Prostate gland (tissue), 2 donors: Measurements from ENCODE around the gene SAMD4A. TPM values are rescaled to one million over a fixed set of nuclear protein-coding genes. Genes with fewer than 3 reads are reported as not detected.

ENCODE experiments used
- DNase-seq: peaks from one replicate; pipeline ENCODE4 v3.0.0-alpha.2; 2019; ENCODE audit warnings: low spot score
- H3K27ac ChIP-seq, 2 donors: fragments of 200-600 bp; sonication (generic); 2 replicates each; pipeline ENCODE4 v1.5.1; 2017 to 2019
- H3K27me3 ChIP-seq: fragments of 200-600 bp; sonication (generic); replicated peaks from 2 replicates; pipeline ENCODE4 v1.5.1; 2019; ENCODE audit not compliant: insufficient read depth
- H3K36me3 ChIP-seq, 2 donors: fragments of 200-600 bp; sonication (generic); 1 replicate in 1 of 2; 2 replicates in 1 of 2; pipeline versions ENCODE4 v1.5.1 to v1.8.1; 2017 to 2019
- H3K4me1 ChIP-seq: fragments of 200-600 bp; sonication (generic); replicated peaks from 2 replicates; pipeline ENCODE4 v1.5.1; 2019
- H3K4me3 ChIP-seq, 2 donors: fragments of 200-600 bp; sonication (generic); 2 replicates each; pipeline ENCODE4 v1.5.1; 2017 to 2019
- H3K9me3 ChIP-seq: fragments of 200-600 bp; sonication (generic); 2 replicates; pipeline ENCODE4 v1.5.1; 2017
- POLR2A ChIP-seq: fragments of 450-650 bp; IDR thresholded peaks from one replicate; pipeline ENCODE4 v1.6.1; 2016; ENCODE audit warnings: antibody characterized with exemption, mild to moderate bottlenecking
- POLR2AphosphoS5 ChIP-seq: sonication (generic); formaldehyde crosslinking; IDR thresholded peaks from one replicate; pipeline ENCODE4 v1.6.1; 2017; ENCODE audit warnings: antibody characterized with exemption
- WGBS: methylation state at CpG from one replicate; pipeline ENCODE4 v1.1.5; 2018; 5-methylcytosine and 5-hydroxymethylcytosine counted together
- intact Hi-C: fragments of 100-400 bp; cut with DNase I; formaldehyde crosslinking; loops from one replicate; pipeline ENCODE4 v1.14.2; 2022
- total RNA-seq, 2 donors: library from RNA; depleted of rRNA; stranded (reverse); fragments of >200 nt; gene quantifications; one replicate each; pipeline ENCODE4 v1.1.0, GENCODE V29; 2016
- TF ChIP-seq, protein P1 (sequence below), 4 experiments: fragments of 200-600 bp in 2 of 4; fragments of 450-650 bp in 2 of 4; sonication (generic) in 2 of 4; IDR thresholded peaks; 1 replicate in 3 of 4; 2 replicates in 1 of 4; pipeline ENCODE4 v1.5.1; 2016 to 2019; ENCODE audit warnings: antibody characterized with exemption in 4 of 4, mild to moderate bottlenecking in 2 of 4, moderate library complexity in 2 of 4

SAMD4A gene
- total RNA-seq, 2 donors from 2014 or later: 18.1 to 38.5 TPM

GRCh38 chr14:54650959-54651351 lies 84.0 kb downstream of the SAMD4A start:
- Histone ChIP-seq H3K4me1 (no peaks in the 10 kb centered on the region), H3K27me3 (no peaks in the 10 kb centered on the region), H3K9me3 (no peaks in the 10 kb centered on the region), H3K4me3 (no peak overlapping the region), H3K27ac (peak overlapping the region; percentile 33 to 44), H3K36me3 (no peaks in the 10 kb centered on the region)
- TF ChIP-seq, protein P1, sequence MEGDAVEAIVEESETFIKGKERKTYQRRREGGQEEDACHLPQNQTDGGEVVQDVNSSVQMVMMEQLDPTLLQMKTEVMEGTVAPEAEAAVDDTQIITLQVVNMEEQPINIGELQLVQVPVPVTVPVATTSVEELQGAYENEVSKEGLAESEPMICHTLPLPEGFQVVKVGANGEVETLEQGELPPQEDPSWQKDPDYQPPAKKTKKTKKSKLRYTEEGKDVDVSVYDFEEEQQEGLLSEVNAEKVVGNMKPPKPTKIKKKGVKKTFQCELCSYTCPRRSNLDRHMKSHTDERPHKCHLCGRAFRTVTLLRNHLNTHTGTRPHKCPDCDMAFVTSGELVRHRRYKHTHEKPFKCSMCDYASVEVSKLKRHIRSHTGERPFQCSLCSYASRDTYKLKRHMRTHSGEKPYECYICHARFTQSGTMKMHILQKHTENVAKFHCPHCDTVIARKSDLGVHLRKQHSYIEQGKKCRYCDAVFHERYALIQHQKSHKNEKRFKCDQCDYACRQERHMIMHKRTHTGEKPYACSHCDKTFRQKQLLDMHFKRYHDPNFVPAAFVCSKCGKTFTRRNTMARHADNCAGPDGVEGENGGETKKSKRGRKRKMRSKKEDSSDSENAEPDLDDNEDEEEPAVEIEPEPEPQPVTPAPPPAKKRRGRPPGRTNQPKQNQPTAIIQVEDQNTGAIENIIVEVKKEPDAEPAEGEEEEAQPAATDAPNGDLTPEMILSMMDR (IDR thresholded peaks at IDR 0.05): no peak
- TF ChIP-seq POLR2AphosphoS5 (no peak), POLR2A (no peak)
- WGBS: 75% methylated on average over 5 of the region's 5 CpGs
- intact Hi-C loops: no loop called here
- DNase-seq: no peak

DNA sequence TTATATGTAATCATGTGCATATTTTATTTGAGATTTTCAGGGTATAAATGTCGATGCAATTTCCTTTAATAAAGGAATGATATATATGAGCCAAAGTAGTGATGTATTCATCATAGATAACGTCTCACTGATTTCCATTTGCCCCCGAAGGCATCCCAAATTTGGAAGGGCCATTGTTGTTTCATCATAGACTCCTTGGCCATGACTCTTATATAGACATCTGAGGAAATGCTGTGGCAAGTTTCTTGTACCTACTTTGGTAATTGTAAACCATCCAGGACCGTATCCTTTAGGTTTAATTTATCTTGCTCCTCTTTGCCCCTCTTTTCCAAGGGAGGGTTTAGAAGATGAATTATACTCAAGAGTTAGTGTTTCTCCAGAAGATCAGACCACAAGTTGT lies 84.7 kb downstream of the SAMD4A start:
- Histone ChIP-seq H3K36me3 (no peaks in the 10 kb centered on the region), H3K27me3 (no peaks in the 10 kb centered on the region), H3K4me1 (no peaks in the 10 kb centered on the region), H3K27ac (peak overlapping the region; percentile 52 to 73), H3K9me3 (no peaks in the 10 kb centered on the region), H3K4me3 (no peak overlapping the region)
- 71% methylated on average over 4 of the region's 4 CpGs for WGBS
- TF ChIP-seq POLR2A: no peak
- TF ChIP-seq, protein P1 (IDR thresholded peaks at IDR 0.05): no peak
- no peak for TF ChIP-seq POLR2AphosphoS5
- no peak for DNase-seq
- intact Hi-C loops: loop anchor here (2.0 kb wide), 1 partner anchor 19 kb away; no protein-coding TSS in a partner anchor

- intact Hi-C loops: loop anchor here (2.0 kb wide), 1 partner anchor 19 kb away; no protein-coding TSS in a partner anchor
- TF ChIP-seq POLR2AphosphoS5: peak; percentile 91
- no peak for TF ChIP-seq POLR2A
- DNase-seq: peak; percentile 76
- H3K27ac ChIP-seq: peak overlapping the region; percentile 52 to 73
- H3K9me3 ChIP-seq: no peaks in the 10 kb centered on the region
- H3K4me1 ChIP-seq: no peaks in the 10 kb centered on the region
- H3K36me3 ChIP-seq: no peaks in the 10 kb centered on the region
- 11% methylated on average over 6 of the region's 6 CpGs for WGBS
- H3K27me3 ChIP-seq: no peaks in the 10 kb centered on the region
- no peak overlapping the region for H3K4me3 ChIP-seq
These were observed 85.3 kb downstream of the SAMD4A start for GRCh38 chr14:54652188-54652587.

GRCh38 chr14:54652605-54653052 lies 85.7 kb downstream of the SAMD4A start:
- 42% methylated on average over 11 of the region's 11 CpGs for WGBS
- no peaks in the 10 kb centered on the region for H3K4me1 ChIP-seq
- no peak for DNase-seq
- TF ChIP-seq POLR2AphosphoS5: no peak
- TF ChIP-seq, protein P1 (IDR thresholded peaks at IDR 0.05): no peak
- no peak for TF ChIP-seq POLR2A
- H3K9me3 ChIP-seq: no peaks in the 10 kb centered on the region
- peak overlapping the region; percentile 52 to 73 for H3K27ac ChIP-seq
- no peak overlapping the region for H3K4me3 ChIP-seq
- no peaks in the 10 kb centered on the region for H3K36me3 ChIP-seq
- no peaks in the 10 kb centered on the region for H3K27me3 ChIP-seq
- intact Hi-C loops: loop anchor here (2.0 kb wide), 1 partner anchor 18 kb away; no protein-coding TSS in a partner anchor

- Histone ChIP-seq H3K36me3 (no peaks in the 10 kb centered on the region), H3K4me3 (no peak overlapping the region), H3K9me3 (no peaks in the 10 kb centered on the region), H3K4me1 (no peaks in the 10 kb centered on the region), H3K27me3 (no peaks in the 10 kb centered on the region), H3K27ac (peak overlapping the region in 1 of 2 donors; percentile 73)
- WGBS: 75% methylated on average over 11 of the region's 11 CpGs
- no peak for DNase-seq
- intact Hi-C loops: loop anchor here (2.0 kb wide), 1 partner anchor 17 kb away; no protein-coding TSS in a partner anchor
- TF ChIP-seq, protein P1 (IDR thresholded peaks at IDR 0.05): no peak
- TF ChIP-seq POLR2AphosphoS5 (peak; percentile 6), POLR2A (no peak)
These were observed 87.0 kb downstream of the SAMD4A start for GRCh38 chr14:54653712-54654469.
